Cerebellar cortex (tissue), 1 donor: Measurements from ENCODE around the gene SYT9.
A peak's percentile ranks its signal among the peaks of the same experiment; 100 is the strongest.
"Not testable (repeated sequence)": the region's sequence is repeated elsewhere in the genome, so short reads cannot be mapped to it uniquely, and the experiment has no call there.

Experiments
- DNase-seq: peaks from one replicate; pipeline ENCODE4 v3.0.0-alpha.2; 2015; ENCODE audit warnings: low spot score

The SYT9 gene

DNA sequence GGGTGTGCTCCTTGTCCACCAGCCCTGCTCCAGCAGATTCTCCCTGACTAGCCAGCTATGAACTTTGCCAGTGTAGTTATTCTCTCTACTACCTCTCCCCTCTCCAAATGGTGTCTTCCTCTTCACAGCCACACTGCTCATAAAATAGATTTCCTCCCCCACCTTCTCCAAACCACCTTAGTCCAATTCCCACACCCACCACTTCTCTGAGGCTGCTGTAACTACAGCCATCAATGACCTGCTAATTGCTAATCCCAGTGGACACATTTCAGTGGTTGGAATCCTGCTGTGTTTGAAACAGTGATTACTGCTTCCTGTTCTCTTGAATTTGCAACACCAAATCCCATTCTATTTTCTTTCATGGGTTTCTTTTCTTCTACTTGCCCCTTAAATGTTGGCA lies 23.4 kb downstream of the SYT9 start:
- no peak for DNase-seq

DNA sequence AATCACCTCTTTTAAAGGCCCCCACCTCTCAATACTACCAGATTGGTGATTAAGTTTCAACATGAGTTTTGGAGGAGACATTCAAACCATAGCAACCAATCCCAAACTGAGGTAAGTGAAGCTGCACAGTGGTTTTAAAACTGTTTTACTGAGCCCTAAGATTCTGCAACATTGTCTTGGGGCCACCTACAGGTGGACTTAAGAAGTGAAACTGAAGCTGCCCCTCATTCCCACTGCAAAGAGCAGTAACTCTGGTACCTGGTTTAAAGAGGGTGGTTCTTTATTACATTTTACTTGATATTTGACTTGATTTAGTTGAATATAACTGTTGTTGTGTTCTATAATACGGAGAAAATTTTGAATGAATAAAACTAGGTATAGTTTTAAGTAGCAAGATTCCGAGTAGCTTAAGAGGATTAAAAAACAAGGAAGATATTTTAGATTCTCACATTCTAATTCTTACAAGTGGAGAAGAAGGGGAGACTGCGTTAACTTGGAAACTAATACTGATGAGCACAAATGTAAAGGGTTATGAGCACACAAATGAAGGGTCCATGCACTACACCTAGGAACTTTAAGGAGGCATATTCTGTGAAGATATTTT lies 26.7 kb downstream of the SYT9 start:
- no peak for DNase-seq

DNA sequence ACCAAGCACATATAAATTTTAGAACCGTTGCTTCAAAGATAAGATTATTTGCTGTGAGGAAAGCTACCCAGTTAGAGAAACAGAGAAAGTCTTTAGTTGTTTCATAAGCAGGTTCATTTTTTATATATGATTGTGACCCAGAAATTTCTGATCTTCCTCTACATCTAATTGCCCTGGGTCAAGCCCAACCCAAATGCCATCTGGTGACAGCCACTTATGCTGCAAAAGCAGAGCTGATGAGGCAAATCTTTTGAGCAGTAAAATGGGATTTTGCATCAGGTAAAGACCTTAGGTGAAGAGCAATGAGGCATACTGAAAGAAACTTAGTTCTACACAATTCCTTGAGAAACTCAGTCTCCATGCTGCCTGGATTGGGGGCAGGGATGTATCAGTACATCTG lies 28.0 kb downstream of the SYT9 start:
- DNase-seq: peak; percentile 60

DNA sequence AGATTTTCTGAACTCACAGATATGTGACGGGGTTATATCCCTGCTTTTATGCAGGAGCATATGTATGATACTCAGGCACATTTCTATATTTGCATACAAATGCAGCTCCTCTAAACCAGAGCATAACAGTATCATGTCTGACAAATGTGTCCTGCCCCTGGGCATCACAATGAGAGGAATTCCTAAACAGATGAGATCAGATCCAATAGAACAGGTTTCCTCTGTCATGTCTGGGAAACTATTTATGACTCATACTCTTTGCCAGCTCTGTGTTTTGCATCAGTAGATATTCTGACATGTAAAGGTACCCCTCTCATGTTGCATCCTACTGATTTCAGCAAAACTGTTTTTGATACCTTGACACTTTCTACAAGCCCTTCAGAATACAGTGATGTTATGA lies 29.4 kb downstream of the SYT9 start:
- peak; percentile 41 for DNase-seq

DNA sequence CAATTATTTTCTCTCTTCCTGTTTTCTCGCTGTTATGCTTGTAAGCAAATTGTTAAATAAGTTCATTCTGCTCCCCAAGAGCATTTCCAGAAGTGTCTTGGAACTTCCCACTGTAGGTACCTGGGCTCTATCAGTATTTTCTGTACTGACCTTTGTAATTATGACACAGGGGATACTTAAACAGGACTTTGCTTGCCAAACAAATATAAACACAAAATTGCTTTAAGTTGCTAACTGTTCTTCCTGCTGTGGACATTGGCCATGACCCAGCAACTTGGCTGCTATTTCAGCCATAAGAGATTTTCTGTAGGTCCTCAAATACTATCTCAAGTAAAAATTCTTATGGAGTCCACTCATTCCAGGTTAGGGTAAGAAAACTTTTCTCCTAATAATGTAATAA lies 30.1 kb downstream of the SYT9 start:
- DNase-seq: no peak

DNA sequence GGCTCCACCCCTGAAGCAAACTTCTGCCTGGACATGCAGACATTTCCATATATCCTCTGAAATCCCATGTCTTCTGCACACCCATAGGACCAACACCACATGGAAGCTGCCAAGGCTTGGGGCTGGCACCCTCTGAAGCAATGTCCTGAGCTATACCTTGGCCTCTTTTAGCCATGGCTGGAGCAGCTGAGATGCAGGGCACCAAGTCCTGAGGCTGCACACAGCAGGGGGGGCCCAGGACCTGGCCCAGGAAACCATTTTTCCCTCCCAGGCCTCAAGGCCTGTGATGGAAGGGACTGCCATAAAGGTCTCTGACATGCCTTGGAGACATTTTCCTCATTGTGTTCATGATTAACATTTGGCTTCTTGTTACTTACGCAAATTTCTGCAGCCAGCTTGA lies 34.5 kb downstream of the SYT9 start:
- DNase-seq: no peak

DNA sequence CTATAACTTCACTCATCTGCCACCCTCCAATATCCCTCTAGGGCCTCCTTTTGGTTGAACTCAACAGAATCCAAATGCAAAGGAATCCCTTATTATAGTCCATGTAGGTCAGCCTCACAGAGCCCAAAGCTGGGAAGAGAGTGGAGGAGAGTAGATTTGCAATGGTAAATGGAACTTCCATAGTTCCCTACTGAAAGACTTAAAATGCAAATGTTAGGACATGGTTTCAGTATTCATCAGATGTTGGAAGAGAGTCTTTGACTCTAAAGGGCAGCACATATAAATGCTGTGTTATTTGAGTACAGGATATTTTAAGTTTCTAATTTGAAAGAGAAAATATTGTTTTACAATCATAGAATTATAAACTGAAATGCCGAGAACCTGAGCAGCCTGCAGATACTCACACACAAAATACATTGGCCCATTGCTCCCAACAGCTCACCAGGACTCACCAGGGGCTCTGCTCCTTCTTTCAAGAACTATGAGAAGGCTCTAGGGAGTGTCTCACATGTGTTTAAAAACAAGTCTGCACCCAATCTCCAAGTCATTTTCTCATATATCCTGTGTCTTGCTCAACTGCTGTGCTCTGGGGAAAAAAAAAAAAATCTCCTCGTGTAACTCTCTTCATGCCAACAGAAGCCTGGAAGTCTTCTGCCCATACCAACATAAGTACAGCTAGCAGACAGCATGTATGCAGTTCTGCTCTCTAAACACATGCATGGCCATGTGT lies 39.6 kb downstream of the SYT9 start:
- no peak for DNase-seq

DNA sequence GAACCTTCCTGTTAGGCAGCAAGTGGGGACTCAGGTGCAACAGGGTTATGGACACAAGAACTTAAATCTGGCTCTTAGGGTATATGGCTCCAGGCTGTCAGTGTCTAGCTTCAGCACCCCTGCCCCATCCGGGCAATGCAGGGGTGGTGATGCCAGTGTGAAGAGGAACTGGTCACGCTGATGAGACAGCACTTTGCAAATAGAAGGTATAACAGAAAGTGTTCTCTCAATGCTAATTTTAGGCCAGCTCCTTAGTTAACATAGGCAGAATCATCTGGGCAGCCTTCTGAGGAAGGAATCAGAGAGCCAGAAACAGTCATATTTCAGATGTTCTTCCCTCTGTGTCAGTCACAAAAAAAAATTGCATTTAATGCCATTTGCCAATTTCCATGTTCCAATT lies 41.2 kb downstream of the SYT9 start:
- no peak for DNase-seq

DNA sequence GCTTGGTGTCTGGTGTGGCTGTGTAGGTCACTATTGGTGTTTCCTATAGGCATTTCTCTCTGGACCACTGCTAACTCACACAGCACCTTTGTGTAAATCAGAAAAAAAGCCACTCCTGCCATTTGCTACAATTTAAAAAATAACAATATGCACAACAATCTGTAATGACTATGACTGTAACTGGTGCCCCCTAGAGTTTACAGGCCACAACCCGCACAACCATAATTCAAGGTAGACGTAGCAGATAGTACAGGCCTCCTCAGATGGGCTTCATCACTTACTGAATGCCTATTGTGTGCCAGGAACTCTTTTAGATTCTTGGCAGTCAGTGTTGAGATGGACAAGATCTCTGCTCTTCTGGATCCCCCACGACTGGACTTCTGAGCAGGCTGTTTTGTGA lies 47.7 kb downstream of the SYT9 start:
- no peak for DNase-seq

DNA sequence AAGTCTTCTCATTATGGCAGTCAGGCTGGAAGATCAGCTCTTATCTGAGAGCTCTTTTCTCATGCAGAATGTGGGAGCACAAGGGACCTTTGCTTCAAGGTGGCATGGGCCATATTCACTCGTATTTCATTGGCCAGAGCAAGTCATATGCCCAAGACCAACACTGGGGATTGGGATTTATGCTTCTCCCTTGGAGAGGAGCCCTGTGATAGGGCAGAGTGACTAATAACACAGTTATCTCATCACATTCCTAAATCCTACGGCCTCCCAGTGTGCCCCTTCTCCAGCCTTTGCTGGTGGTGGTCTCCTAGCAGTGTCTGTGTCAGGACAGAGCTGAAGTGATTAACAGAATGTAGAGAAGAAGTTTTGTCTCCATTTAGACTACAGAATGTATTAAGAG lies 48.6 kb downstream of the SYT9 start:
- DNase-seq: no peak

DNA sequence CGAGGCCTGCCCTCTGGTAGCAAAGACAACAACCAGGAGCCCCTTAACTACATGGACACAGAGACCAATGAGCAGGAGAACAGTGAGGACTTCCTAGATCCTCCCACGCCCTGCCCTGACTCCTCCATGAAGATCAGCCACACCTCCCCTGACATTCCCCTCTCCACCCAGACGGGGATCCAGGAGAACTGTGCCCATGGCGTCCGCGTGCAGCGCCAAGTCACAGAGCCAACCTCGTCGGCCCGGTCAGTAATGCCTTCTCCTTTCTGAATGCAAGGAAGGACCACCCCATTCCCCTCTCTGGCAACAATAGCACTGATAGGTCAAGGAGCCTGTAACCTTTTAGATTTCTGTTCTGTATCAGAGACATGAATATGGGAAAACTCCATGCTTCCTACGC lies 51.4 kb downstream of the SYT9 start:
- DNase-seq: no peak

DNA sequence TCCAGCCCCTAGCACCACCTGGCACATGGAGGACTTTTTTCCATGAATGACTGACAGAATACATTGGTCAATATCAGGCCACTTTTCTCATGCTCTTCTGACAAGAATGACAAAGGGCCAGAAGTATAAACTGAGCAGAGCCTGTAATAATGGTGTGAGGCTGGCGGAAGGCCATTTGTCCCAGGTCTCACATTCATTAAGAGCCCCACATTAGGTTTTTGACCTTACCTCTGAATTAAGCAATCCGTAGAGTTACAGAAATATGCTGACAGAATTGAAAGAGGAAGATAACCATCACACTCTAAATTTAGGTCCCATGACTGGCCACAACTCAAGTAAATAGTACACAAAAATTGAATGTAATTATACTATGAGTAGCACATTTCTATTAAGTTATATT lies 55.2 kb downstream of the SYT9 start:
- DNase-seq: no peak

DNA sequence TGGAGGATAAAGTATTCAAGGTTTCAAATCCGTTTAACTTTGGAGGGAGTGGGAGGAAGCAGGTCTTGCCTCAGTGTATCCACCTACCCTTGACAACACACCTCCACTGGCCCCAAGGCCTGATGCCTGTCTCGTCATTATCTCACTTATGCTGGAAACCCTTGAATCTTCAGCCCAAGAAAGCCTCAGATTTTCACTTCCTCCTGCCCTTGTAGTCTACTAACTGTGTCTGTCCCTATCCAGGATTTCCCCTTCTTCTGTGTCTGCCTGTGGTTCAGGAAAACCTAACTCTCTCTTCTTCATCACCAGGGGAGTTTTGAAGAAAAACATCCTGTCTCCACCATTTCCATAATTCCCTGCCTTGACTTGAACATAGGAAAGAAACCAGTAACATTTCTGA lies 56.1 kb downstream of the SYT9 start:
- DNase-seq: no peak

DNA sequence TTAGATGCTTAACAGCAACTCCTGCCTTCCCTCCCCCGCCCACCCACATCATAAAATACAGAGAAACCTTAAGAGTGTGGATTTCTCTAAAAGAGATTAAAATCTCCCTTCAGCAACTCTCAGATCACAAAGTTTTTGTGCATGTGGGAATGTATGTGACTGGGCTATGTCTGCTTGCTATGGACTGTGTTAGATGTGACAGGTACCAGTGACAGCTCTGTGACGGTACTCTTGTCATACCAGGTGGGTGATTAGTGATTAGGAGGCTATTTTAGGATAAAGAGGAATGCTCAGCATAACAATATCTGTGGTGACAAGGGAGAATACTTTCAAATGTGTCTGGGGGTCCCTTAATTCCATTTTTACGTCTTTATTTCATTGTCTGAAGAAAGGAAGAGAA lies 60.2 kb downstream of the SYT9 start:
- DNase-seq: no peak

DNA sequence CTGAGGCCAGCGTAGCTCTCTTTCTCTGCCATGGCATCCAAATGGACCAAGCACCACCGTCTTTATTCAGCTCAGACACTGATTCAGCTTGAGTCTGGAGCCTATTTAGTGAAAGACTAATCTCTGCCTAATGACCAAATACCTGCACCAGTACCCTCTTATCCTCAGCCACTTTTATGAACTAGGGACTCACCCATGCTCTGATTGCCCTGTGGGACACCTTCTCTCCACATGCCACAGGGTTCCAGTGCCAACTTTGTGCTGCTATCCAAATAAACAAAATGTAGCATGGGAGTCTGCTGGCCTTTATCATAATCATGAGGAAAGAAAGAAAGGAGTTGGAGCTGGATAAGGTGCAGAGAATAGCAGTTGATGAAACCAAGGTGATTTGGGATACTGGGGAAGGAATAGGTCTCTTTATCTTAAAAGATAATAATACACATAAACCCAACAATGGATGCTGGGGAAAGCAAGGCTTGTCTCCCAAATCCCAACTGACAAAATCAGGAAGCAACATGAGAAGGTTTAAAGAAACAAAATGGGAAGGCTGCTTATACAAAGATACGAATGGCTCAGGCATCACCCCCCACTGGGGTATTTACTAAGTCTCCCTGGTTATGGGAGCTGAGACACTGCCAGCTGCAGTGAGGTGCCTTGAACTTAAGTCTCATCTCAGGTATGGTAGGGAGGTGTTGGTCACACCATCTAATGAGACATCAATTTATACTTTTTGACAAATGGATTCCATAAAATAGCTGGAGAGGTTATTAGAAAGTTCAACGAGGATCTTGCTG lies 63.3 kb downstream of the SYT9 start:
- peak; percentile 56 for DNase-seq

DNA sequence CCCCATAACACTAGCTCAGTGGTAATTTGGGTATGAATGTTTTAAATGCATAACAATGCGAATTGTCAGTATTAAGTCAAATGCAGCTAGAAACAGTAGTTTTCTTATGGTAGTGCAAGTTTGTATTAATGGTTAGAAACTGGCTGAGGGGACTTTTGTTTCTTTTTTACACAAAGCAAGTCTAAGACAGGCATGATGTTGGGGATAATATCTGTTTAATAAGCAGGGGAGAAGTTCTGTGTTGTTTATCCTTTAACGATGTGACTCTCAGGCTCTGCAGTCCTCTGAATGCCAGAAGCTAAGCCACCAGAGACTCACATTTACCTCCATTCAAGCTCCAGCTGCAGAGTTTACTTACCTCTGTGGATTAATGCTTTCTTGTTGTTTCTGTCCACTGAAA lies 67.8 kb downstream of the SYT9 start:
- no peak for DNase-seq

DNA sequence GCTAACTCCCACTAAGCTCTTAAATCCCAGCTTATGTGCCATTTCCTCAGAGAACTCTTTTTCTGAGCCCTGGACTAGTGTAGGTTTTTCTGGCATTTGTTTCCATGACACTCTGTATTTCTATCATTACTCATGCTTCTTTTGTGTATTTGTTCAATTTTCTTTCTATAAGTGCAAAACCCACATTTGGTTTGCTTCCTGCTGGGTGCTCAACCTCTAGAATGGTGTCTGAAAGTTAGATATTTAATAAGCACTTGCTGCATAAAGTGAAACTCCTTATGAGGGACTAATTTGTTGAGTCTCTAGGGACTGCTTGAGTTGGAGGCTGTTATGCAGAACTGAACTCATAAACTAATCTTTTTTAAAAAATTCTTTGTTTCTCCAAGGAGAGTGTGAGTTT lies 68.6 kb downstream of the SYT9 start:
- DNase-seq: no peak

DNA sequence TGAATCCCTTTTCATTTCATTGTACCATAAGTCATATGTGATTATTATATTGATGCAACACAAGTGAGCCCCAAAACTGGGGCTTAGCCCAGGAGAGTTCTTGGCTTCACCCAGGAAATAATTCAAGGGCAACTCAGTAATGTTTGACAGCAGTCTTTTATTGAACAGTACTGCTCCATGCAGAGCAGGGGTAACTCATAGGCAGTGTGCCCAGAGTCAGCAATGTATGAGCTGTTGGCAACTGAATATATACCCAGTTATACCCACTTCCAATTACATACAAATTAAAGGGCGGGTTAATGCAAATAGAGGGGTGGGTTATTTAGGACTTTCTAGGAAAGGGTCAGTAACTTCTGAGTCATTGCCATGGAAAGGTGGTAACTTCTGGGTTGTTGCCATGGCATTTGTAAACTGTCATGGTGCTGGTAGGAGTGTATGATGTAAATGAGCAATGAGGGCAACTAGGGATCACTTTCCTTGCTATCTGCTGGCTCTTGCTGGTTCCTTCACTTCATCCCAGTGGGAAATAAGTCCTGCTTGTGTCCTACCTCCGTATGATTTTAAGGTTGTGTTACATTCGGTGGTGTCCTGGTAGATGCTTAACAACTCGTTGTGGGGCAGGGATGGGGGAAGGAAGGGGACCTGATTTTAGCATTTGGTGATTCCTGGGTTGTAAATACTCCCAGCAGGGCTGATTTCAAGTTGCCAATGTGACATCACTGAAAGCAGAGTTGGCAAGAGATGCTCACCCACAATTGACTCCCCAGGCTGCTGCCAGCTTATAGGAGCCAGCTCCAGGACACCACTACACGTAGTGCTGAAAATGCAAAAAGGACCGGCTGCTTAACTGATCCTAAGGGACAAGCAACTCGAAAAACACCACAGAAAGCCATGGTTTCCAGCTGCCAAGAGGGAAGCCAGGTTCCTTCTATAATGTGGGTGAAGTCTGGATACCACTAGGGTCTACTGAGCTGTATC lies 70.1 kb downstream of the SYT9 start:
- peak; percentile 78 for DNase-seq

DNA sequence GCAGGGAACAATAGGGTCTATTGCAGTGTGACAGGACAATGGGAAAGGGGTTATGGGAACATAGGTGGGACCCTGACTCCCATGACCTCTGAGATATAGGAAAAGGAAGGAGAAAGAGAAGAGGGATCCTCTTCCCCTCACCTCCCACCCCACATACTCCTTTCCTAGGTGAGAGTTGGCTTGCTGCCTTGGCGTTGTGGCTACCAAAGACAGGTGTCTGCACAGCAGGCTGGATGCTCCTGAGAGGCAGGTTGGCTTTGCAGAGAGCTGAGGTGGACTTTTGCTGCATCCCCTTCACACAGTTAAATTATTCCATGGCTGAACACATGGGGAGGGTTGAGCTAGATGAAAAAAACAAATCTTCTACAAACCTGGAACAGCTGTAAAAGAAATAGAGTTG lies 80.7 kb downstream of the SYT9 start:
- peak; percentile 83 for DNase-seq

DNA sequence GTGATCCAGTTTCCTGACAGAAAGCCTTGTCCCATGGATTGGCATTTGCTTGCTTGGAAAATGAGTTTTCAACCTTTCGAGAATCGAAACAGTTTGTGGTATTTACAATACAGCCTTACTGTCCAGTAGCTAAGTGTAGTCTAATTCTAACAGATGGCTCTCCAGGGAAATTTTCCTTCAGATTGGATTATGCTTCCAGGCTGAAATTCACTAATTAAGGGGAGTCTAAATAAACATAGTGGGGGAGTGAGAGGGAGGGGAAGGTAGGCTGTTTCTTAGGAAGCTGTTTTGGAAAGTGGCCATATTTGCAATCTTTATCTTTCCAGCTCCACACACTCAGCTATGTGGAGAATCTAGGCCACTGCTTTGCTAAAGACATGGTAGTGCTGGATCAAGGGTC lies 81.3 kb downstream of the SYT9 start:
- peak; percentile 72 for DNase-seq

DNA sequence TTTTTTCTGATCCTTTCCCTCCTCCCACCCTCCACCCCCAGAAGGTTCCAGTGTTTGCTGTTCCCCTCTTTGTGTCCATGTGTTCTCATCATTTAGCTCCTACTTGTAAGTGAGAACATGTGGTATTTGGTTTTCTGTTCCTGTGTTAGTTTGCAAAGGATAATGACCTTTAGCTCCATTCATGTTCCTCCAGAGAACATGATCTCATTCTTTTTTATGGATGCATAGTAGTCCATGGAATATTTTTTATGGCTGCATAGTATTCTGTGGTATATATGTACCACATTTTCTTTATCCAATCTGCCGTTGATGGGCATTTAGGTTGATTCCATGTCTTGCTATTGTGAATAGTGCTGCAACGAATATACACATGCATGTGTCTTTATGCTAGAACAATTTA lies 83.7 kb downstream of the SYT9 start:
- not testable (repeated sequence) for DNase-seq

DNA sequence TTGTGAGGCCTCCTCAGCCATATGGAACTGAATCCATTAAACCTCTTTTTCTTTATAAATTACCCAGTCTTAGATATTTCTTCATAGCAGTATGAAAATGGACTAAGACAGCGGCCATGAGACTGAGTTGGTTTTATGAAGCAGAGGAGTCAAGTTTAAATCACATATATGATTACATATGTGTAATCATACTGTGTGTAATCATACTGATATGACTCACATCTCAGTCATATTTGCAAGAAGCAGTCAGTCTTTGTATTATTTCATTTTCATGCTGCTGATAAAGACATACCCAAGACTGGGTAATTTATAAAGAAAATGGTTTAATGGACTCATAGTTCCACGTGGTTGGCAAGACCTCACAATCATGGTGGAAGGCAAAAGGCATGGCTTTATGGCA lies 89.8 kb downstream of the SYT9 start:
- DNase-seq: no peak
